H1 (cell line): ENCODE measurements around the gene CERS5.

Source experiments
- CHD2 ChIP-seq: IDR thresholded peaks from 2 replicates; pipeline ENCODE4 v1.6.1; 2012; ENCODE audit warnings: low read length, improper control_type of control experiment
- EZH2 ChIP-seq: fragments of 200-600 bp; sonication (generic); IDR thresholded peaks from 2 replicates; pipeline ENCODE4 v1.7.1; 2012; ENCODE audit warnings: low read depth, mild to moderate bottlenecking, moderate library complexity, low read length, inconsistent platforms; ENCODE audit not compliant: severe bottlenecking
- FOSL1 ChIP-seq: IDR thresholded peaks from 2 replicates; pipeline ENCODE4 v1.6.1; 2011; ENCODE audit warnings: mild to moderate bottlenecking, low read depth, low read length, moderate library complexity; ENCODE audit not compliant: insufficient read depth
- NANOG ChIP-seq: IDR thresholded peaks from 2 replicates; pipeline ENCODE4 v1.6.1; 2011; ENCODE audit warnings: low read length, low read depth, mild to moderate bottlenecking, inconsistent platforms; ENCODE audit not compliant: insufficient read depth, poor library complexity, severe bottlenecking
- POLR2A ChIP-seq, 2 experiments: IDR thresholded peaks; 1 replicate in 1 of 2; 2 replicates in 1 of 2; pipeline ENCODE4 v1.6.1; 2011; ENCODE audit warnings: low read depth in 2 of 2, low read length in 2 of 2, mild to moderate bottlenecking in 2 of 2; ENCODE audit errors: control extremely low read depth in 1 of 2

DNA sequence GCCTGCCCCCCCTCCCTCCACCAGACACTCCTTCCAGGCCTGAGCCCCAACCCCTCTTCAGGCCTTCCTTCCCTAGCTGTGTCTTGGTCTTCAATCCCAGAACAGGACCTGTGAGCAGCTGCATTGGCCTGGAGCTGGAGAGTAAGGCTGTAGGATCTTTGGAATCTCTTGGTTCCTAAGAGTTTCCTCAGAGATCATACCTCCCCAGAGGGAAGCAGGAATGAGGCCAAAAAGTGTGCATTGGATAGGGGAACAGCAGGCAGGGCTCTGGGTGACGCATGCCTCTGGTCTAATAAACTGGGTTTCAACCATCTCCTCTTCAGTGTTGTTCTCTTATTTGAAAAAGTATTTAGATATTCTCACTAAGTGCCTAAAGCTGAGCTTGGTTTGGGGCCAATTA is 83.9 kb downstream of the CERS5 start:
- TF ChIP-seq EZH2 (no peak), NANOG (no peak), FOSL1 (no peak), CHD2 (no peak), POLR2A (IDR thresholded peaks at IDR 0.05; ENCODE audit: control extremely low read depth in 1 of 2, low read depth in 2 of 2, low read length in 2 of 2) (no peak)
